COR-L47 (cell line): ENCODE results near the gene FREY1.

Experiments
- DNase-seq: peaks from one replicate; lab custom pipeline; 2025; lab: John Stamatoyannopoulos, UW

FREY1 gene

GRCh38 chr11:45870706-45871105 is 36.4 kb downstream of the FREY1 start:
- DNase-seq, result no peak

GRCh38 chr11:45869551-45869950 is 37.5 kb downstream of the FREY1 start:
- no peak for DNase-seq

GRCh38 chr11:45864041-45864440 is 43.0 kb downstream of the FREY1 start:
- DNase-seq, result no peak

- no peak for DNase-seq
Measured at GRCh38 chr11:45860764-45861510, 46.1 kb downstream of the FREY1 start.

- DNase-seq, result no peak
Measured at GRCh38 chr11:45860348-45860747, 46.7 kb downstream of the FREY1 start.

- DNase-seq, result peak; percentile 93
Measured at GRCh38 chr11:45859661-45860140, 47.4 kb downstream of the FREY1 start.

- DNase-seq, result no peak
Measured at GRCh38 chr11:45858751-45859398, 48.2 kb downstream of the FREY1 start.

GRCh38 chr11:45857961-45858474 is 49.1 kb downstream of the FREY1 start:
- no peak for DNase-seq
